PC-9 (cell line): ENCODE data around the gene KCND1.

ENCODE experiments used
- CTCF ChIP-seq: fragments of 200-600 bp; sonication (generic); conservative IDR thresholded peaks from 2 replicates; pipeline ENCODE4 v1.6.1; 2017; ENCODE audit warnings: mixed run types, antibody characterized with exemption, mild to moderate bottlenecking, moderate library complexity
- EZH2 ChIP-seq: fragments of 200-600 bp; sonication (generic); IDR thresholded peaks from 2 replicates; pipeline ENCODE4 v1.8.0; 2017; ENCODE audit warnings: antibody characterized with exemption, low read depth

DNA sequence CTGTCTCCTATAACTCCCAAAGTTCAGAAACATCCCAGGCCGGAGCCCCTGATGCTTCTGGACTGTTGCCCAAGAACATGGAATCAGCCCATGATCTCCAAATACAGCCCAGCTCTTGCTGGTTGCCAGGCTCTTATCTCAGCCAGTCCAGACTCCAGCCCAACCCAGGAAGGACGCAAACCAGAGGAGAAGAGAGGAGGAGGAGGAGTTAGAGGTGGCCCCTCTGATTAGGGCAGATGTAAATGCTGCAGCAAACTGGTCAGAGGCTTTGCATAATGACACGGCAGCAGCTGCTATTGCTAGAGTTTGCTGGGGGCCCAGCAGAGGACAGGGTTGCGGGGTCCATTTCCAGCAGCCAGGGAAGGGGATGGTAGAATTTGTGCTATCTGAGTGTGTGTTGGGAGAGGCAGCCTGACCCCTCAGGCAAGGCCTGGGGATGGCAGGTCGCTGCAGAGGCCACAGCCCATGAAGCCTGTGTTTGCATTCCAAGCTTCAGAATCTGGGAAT lies 10.0 kb downstream of the KCND1 start:
- TF ChIP-seq CTCF = no peak
- no peak for TF ChIP-seq EZH2
